GM18519 (cell line): ENCODE data around the gene FANCC.

Experiments
- ATAC-seq: cut with Tn5 transposase; IDR thresholded peaks from one replicate; pipeline ENCODE4 v1.9.1; 2021; ENCODE audit warnings: mild to moderate bottlenecking, moderate library complexity; ENCODE audit not compliant: unreplicated experiment, low FRiP score

Gene FANCC

GRCh38 chr9:95057101-95057500 lies 260.4 kb downstream of the FANCC start:
- no peak for ATAC-seq

DNA sequence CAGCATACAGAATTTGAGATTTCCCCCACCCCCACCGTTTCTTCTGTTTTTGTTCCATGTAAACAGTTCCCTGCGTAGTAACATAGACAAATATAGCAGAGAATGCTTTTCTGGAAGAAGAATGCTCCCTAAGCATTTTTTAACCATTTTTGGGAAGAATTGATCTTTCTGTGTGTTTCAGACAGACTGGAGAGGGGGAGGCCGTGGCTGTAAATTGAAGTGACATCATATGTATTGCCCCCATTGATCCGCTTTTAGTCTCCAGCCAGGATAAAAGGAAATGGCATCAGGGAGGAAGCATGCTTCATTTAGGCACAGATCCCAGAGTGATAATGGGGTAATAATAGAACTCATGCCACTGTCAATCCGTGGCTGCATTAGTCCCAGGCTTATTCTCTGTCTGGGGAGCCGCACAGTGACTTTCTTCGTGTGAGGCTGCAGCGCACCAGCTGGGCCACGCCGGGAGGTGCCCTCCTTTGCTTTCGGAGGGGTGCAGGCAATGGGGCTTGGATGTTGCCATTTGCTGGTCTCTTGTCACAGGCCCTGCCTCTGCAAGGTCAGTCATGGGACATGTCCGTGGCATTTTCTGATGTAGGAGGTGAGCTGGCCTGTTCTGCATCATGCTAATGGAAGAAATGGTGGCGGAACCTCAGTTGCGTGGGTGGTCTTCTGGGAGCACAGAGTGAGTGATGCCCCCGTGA lies 261.5 kb downstream of the FANCC start:
- no peak for ATAC-seq

DNA sequence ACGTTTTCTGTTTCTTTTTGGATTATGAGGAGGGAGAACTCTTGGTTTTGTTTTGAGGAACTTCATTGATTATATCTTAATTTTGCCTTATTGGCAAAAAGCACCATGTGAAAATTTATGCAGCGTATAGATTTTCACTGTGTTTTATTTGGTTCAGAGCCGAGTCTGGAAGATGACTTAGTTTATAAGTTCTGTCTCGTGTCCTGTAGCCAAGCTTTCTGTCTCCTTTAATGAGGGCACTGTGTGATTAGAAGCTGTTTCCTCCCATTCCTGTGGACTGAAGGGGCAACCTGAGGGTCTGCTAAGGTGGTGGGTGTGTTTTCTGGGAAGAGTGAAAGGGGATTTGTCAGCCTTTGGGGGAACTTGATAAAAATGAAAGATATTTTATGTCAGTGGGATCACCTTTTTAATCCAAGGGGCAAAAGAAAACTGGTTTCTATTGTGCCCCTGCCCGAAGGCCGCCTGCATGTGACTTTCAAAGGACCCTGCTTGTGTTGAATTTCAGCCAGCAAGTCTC lies 262.1 kb downstream of the FANCC start:
- ATAC-seq: no peak

DNA sequence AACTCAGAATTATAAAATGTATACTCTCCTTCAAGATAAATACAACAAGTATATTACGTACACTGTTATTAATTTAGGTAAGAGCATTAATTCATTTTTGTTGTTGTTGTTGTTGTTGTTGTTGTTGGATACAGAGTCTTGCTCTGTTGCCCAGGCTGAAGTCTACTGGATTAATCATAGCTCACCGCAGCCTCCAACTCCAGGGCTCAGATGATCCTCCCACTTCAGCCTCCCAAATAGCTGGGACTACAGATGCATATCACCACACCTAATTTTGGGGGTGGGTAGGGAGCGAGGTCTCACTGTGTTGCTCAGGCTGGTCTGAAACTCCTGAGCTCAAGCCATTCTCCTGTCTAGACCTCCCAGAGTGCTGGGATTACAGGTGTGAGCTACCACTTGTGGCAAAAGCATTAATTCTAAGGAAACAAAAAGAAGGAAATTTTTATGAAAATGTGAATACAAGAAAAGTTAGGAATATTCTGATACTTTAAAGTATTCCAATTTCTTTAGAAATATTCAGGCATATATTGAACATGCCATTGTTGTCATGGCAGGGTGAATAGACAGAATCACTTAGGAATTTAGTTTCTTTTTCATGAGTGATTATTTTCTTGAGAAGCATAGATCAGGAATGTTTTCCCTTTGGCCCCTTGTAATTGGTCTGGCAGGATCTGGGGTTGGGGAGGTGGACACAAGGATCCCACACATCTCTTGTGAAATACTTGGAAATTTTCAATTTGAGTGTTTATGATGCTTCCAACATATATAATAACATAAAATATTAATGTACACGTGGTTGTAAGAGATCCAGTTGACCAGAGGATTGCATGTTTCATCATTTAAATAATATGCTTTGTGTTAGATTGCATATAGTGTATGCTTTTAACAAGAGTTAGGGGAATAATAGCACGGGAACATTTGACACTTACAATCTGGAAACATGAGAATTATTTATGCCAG lies 263.6 kb downstream of the FANCC start:
- no peak for ATAC-seq

- no peak for ATAC-seq
Observed at GRCh38 chr9:95049761-95050160, 267.7 kb downstream of the FANCC start.
